ENCODE measurements around the gene TSPAN19.

- TF ChIP-seq, protein P1, sequence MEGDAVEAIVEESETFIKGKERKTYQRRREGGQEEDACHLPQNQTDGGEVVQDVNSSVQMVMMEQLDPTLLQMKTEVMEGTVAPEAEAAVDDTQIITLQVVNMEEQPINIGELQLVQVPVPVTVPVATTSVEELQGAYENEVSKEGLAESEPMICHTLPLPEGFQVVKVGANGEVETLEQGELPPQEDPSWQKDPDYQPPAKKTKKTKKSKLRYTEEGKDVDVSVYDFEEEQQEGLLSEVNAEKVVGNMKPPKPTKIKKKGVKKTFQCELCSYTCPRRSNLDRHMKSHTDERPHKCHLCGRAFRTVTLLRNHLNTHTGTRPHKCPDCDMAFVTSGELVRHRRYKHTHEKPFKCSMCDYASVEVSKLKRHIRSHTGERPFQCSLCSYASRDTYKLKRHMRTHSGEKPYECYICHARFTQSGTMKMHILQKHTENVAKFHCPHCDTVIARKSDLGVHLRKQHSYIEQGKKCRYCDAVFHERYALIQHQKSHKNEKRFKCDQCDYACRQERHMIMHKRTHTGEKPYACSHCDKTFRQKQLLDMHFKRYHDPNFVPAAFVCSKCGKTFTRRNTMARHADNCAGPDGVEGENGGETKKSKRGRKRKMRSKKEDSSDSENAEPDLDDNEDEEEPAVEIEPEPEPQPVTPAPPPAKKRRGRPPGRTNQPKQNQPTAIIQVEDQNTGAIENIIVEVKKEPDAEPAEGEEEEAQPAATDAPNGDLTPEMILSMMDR (conservative IDR thresholded peaks at IDR 0.05) = no peak
- no peak for TF ChIP-seq ZFX (IDR thresholded peaks at IDR 0.05)
Measured at GRCh38 chr12:84994426-84994825, 41.7 kb downstream of the TSPAN19 start.

Data from C4-2B (cell line).